ENCODE results near the gene BCAR3.
"Not testable (repeated sequence)": the region's sequence is repeated elsewhere in the genome, so short reads cannot be mapped to it uniquely, and the experiment has no call there.

BCAR3 gene

GRCh38 chr1:93687542-93687941 lies 5.9 kb upstream of the BCAR3 start:
- no peak for DNase-seq (ENCODE audit: low spot score)

GRCh38 chr1:93686504-93687250 lies 5.0 kb upstream of the BCAR3 start:
- no peak for DNase-seq (ENCODE audit: low spot score)

GRCh38 chr1:93685918-93686317 lies 4.3 kb upstream of the BCAR3 start:
- no peak for DNase-seq (ENCODE audit: low spot score)

DNA sequence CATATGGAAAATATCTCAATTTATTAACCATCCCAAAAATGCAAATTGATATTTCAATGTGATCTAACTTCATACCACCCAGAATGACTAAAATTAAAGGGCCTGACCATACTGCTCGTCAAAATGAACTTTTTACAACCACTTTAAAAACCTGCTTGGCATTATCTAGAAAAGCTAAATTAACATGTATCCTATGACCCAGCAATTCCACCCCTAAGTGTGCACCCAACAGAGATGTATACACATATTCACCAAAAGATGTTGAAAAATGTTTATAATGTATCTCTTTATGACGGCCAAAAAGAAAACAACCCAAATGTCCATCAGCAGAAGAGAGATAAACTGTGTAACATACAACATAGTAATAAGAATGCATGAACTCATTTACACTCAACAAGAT lies 1.6 kb upstream of the BCAR3 start:
- no peak for DNase-seq (ENCODE audit: low spot score)

DNA sequence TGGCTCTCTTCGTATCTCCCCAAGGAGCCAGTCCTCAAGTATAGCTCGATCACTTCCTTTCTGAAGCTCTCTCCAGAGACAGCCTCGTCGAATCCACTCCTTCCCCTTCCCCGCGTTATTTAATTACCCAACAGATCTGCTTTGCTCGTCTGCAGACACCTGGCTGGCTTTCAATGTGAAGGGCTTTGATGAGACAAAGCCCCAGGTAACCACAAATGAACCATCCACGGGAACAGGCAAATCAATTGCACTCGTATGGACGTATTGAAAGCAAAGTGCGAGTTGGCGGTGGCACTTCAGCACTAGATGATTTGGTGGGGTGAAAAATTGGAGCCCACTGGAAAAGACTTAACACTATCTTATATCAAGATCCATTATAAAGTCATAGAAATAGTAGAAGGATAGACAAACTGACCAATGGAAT lies 364 bp upstream of the BCAR3 start:
- DNase-seq (ENCODE audit: low spot score), result no peak

DNA sequence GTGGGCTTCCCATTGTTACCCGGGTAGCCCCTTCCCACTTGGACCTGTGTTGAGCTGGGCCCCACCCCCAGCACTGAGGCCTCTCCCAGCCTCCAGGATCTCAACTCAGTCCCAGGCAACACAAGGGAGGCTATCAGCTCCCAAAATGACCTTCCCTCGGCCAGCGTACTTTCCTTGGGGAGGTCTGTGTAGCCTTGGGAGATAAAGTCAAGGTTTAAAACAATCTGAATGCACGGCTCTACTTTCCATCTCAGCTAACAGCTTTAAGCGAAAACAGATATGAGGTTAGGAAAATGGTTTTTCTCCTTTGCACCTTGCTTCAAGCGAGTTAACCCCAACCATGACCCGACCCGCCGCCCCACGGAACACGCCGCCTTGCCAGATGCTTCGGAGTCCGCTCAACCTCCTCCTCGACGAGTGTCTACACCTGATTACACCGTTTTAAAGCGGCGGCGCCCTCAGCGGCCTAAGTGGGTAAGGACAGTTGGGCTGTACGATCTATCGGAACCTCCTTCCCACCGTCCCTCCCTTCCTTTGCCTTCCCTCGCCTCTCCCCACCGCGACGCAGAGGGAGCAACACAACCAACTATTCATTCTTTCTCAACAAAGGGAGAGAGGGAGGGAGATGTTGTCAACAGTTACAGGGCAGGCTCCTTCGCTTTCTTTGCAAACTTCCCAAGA lies 1.1 kb downstream of the BCAR3 start:
- peak; percentile 44 for DNase-seq (ENCODE audit: low spot score)

- DNase-seq (ENCODE audit: low spot score), result no peak
Measured at GRCh38 chr1:93680076-93680419, 1.6 kb downstream of the BCAR3 start.

- DNase-seq (ENCODE audit: low spot score), result no peak
Measured at GRCh38 chr1:93679546-93679945, 2.1 kb downstream of the BCAR3 start.

DNA sequence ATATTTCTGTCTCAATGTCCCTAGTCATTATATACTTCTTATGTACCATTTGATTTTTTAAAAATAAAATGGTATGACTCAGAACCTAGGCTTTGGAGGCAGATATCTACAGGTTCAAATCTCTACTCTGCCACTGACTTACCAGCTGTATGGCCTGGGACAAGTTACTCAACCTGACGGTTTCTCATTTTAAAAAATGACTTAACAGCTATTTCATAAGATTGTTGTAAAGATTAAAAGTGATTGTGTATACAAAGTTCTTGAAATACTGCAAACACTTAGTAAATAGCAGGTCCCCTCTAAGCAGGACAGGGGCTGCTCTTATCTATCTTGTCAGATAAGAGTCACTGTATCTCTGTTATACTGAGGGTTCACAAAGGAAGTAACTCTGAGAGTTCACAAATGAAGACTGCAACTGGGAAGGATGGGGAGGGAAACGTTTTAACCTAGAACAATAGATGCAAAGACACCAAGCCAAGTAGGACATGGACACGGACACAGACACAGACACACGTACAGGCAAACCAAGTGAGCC lies 2.6 kb downstream of the BCAR3 start:
- no peak for DNase-seq (ENCODE audit: low spot score)

DNA sequence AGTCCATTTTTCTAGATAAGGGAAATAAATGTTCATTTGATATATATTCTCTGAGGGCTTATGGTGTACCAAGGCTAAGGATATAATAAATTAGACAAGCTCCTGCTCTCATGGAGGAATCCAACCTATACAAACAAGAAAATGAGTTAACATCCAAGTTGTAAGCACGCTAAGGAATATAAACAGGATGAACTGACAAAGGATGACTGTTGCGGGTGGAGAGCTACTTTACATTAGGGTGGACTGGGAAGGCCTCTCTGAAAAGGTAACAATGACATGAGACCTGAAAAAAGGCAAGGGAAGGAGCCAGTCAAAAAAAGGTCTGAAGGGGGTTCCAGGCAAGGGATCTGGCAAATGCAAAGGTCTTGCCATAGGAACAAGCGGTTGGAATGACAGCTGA lies 3.1 kb downstream of the BCAR3 start:
- DNase-seq (ENCODE audit: low spot score), result no peak

- no peak for DNase-seq (ENCODE audit: low spot score)
Measured at GRCh38 chr1:93677729-93678128, 3.9 kb downstream of the BCAR3 start.

DNA sequence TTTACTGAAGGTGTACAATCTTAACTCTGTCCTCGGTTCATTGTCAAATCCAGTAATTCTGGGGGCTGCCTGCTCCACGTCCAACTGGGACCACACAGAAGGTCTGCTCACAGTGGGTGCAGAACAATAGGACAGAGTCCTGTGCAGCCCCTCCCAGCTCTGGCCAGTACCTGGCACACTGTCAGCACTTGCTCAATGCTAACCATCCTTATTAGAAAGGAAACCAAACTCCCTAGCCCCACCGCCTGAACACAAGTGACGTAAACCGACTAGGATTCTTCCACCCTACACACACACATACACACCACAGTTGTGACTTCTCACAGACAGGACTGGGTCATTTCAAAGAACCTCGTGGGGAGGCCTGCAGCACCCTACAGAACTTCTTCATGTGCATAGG lies 5.2 kb downstream of the BCAR3 start:
- no peak for DNase-seq (ENCODE audit: low spot score)

DNA sequence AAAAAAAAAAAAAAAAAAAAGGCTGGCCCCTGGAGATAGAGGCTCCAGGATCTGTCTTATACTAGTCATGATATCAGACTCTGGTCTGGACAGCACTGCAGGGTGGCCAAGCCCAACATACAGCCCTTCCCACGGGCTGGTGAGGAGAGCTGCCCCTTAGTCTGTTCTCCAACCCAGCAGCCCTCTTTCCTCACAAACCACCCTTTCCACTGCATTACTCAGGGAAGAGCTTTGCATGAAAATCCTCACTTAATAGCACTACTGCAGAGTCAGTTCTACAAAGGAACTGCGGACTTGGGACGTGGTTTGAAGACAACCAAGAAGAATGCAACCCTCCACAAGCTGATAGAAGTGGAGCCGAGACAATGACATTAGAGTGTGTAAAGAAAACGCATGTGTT lies 5.7 kb downstream of the BCAR3 start:
- DNase-seq (ENCODE audit: low spot score), result no peak

DNA sequence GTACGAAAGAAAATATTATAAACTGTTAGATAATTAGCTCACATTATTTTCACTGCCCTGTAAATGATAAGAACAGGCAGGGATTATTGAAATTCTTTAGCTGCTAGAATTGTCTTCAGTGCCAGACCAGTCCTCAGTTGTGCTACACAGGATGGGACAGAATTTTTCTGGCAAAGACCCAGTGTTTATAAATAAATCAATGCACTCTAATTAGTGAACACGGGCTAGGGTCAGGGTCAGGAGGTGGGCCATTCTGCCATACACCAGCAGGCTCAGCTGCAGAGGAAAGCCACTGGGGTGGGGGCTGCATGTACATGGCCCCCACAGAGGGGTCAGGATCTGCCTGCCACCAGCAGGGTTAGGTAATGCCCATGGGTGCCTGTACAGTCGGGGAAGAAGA lies 6.4 kb downstream of the BCAR3 start:
- no peak for DNase-seq (ENCODE audit: low spot score)

DNA sequence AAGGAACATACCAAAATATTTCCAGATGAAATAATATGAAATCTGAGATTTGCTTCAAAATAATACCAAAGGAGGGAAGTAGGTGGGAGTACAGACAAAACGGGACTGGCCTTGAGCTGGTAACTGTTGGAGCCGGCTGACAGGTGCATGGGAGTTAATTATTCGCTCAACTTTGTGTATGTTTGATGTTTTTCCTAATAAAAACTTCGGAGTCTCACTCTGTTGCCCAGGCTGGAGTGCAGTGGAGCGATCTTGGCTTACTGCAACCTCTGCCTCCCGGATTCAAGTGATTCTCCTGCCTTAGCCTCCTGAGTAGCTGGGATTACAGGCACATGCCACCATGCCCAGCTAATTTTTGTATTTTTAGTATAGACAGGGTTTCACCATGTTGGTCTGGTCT lies 7.6 kb downstream of the BCAR3 start:
- DNase-seq (ENCODE audit: low spot score), result not testable (repeated sequence)

DNA sequence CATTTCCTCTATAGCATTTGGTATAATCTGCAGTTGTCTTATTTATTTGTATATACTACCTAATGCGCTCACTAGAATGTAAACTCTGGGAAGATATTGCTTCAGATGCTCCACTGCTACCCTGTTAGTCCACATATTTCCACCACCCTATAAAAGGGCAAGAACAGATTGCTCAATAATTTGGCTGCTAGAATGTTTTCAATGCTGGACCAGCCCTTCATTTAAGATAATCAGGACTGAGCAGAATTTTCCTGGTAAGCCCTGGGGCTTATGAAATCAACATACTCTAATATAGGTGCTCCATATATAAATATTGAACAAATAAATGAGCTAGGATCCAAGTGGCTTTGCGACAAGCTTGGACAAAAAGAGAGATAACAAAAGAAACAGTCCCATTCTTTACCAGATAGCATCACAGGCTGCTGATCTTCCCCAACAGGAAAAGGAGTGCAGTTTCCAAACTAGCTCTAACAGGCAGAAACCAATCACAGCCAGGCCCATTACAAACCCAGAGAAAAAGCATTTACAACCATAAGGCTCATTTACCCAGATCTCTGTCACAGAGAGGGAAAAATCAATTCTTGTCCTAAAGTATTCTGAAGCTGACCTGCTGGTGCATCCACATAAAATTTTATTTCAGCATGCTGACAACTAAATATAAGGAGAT lies 8.3 kb downstream of the BCAR3 start:
- DNase-seq (ENCODE audit: low spot score), result no peak

DNA sequence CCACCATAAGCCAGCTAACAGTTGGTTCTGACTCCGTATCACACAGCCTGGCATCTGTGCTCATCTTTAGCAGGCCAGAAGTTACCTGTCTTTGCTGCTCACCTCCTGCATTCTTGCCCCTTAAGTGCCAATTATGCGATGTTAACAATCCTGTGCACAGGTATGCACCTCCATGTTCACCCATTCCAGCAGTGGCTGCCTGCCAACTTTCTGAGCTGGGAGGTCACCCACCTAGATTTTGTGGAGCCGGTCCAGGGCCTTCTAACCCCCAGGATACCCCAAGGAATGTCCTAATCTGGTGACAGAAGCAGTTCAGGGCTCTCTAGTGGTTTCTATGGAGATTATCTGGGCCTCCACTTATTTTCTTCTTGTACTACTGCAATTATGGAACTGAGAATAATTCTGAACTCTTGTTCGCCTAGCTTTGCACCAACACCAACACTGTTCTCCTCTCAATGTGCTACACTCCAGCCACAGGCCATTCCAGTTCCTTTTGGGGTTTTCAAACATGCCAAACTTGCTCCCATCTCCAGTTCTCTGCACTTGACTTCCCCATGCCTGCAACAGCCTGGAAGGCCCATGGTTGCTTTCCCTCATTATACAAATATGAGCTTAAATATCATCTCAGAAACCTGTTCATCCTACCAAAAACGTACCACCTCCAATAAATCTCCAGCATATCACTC lies 9.0 kb downstream of the BCAR3 start:
- no peak for DNase-seq (ENCODE audit: low spot score)

DNA sequence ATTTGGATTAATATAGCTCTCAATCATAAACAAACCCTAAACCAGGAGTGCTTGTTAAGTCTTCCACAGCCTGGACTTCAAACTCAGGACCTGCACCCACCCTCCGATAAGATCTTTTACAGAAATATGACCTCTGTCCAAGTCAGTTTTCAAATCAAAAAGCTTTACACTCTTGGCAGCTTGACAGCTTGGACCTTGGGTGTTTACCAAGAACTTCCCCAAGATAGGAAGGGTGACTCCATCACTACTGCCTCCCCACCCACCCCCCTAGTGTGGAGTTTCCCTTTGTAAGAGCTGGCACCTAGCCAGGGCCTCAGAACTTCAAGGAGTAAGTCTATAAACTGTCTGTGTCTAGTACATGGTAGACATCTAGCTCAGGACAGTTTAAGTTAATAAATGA lies 9.6 kb downstream of the BCAR3 start:
- no peak for DNase-seq (ENCODE audit: low spot score)

DNA sequence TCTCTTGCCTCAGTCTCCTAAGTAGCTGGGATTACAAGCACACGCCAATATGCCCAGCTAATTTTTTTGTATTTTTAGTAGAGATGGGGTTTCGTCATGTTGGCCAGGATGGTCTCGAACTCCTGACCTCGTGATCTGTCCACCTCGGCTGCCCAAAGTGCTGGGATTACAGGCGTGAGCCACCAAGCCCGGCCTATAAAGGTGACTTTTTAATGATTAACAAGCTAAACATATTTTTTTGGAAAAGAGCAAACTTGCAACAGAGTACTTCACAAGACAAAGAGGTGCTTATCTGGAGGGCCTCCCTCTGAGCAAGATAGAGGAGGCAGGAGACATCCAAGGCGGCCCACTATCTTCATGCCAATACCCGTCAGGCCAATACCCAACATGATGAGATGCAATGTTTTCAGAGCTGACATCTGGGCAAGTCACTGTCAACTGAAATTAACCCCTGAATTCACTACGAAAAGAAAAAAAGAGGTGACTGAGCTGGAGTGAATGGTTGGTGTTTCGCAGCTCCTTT lies 10.5 kb downstream of the BCAR3 start:
- DNase-seq (ENCODE audit: low spot score), result no peak

DNA sequence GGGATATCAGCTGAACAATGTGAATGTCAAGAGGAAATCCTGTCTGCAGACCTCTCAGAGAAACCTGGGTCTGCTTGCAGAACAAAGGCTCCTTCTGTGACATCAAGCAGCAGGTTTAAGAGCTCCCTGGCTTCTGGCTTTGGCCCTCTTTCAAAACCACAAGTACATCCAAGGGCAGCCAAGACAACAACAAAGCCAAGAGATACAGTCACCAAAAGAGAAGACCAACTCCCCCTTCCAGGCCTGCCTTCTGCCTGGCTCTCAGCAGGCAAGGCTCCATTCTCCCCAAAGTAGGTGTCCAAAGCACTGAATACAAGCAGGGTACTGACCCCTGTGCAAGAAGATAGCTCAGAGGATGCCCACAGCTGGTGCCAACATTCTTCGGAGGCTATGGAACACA lies 11.5 kb downstream of the BCAR3 start:
- no peak for DNase-seq (ENCODE audit: low spot score)

DNA sequence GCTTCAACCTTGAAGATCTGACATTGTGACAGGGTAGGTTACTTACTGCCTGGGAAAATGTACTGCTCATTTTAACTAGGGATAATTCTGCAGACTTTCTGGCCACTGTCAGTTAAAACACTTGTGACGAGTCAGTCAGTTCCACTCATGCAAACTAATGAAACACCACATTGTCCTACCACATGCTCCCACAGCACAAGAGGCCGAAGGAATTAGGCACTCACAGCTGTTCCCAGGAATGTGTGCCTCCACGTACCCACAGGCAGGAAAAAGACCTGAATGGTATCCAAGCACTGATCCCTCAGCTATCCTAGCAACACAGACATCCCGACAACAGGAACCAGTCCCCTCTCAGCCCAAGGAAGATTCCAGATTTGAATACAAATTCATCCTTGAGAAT lies 12.3 kb downstream of the BCAR3 start:
- no peak for DNase-seq (ENCODE audit: low spot score)

DNA sequence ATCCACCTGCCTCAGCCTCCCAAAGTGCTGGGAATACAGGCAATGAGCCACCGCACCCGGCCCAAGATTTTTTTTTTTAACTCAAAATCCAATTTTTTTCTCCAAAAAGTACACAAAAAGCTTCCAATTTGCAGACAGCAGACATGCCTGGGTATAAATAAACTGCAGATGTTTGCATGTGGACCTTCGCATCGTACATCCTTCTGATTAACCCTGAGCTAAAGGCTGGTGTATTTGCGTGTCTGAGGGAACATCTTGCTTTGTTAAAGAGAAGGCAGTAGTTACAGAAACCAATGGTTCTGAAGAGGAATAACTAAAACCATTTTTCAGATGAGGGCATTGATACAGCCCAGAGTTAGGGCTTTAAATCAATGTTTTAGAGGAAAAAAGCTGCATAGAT lies 12.7 kb downstream of the BCAR3 start:
- DNase-seq (ENCODE audit: low spot score), result no peak
